Neural cell (in vitro differentiated cells): Measurements from ENCODE around the gene TOR2A.

Experiments
- EP300 ChIP-seq: fragments of 450-650 bp; conservative IDR thresholded peaks from 2 replicates; pipeline ENCODE4 v1.6.1; 2014; ENCODE audit warnings: antibody characterized with exemption, mild to moderate bottlenecking, moderate library complexity; ENCODE audit not compliant: poor library complexity, severe bottlenecking
- EZH2 ChIP-seq: fragments of 200-600, 300-800 bp; shearing (Covaris generic), sonication (generic); IDR thresholded peaks from 2 replicates; pipeline ENCODE4 v1.6.1; 2014; ENCODE audit warnings: antibody characterized with exemption, low read length, borderline replicate concordance, mild to moderate bottlenecking; ENCODE audit not compliant: insufficient read depth, poor library complexity, severe bottlenecking
- POLR2AphosphoS5 ChIP-seq: IDR thresholded peaks from 2 replicates; pipeline ENCODE4 v1.6.1; 2012
- RAD21 ChIP-seq: fragments of 450-650 bp; conservative IDR thresholded peaks from 2 replicates; pipeline ENCODE4 v1.6.1; 2014; ENCODE audit warnings: antibody characterized with exemption, mild to moderate bottlenecking, moderate library complexity
- TAF1 ChIP-seq: IDR thresholded peaks from 2 replicates; pipeline ENCODE4 v1.6.1; 2012; ENCODE audit warnings: low read depth
- TF ChIP-seq, protein P1 (sequence below): fragments of 450-650 bp; IDR thresholded peaks from 2 replicates; pipeline ENCODE4 v1.5.1; 2014; ENCODE audit warnings: antibody characterized with exemption, mild to moderate bottlenecking, moderate library complexity; ENCODE audit not compliant: poor library complexity, severe bottlenecking

GRCh38 chr9:127777368-127777980, 42.4 kb upstream of the TOR2A start:
- TF ChIP-seq POLR2AphosphoS5 (no peak), TAF1 (no peak), EP300 (no peak), EZH2 (no peak), RAD21 (no peak)
- TF ChIP-seq, protein P1, sequence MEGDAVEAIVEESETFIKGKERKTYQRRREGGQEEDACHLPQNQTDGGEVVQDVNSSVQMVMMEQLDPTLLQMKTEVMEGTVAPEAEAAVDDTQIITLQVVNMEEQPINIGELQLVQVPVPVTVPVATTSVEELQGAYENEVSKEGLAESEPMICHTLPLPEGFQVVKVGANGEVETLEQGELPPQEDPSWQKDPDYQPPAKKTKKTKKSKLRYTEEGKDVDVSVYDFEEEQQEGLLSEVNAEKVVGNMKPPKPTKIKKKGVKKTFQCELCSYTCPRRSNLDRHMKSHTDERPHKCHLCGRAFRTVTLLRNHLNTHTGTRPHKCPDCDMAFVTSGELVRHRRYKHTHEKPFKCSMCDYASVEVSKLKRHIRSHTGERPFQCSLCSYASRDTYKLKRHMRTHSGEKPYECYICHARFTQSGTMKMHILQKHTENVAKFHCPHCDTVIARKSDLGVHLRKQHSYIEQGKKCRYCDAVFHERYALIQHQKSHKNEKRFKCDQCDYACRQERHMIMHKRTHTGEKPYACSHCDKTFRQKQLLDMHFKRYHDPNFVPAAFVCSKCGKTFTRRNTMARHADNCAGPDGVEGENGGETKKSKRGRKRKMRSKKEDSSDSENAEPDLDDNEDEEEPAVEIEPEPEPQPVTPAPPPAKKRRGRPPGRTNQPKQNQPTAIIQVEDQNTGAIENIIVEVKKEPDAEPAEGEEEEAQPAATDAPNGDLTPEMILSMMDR, result no peak
